HepG2 (cell line): ENCODE results near the gene ZNF652. TPM values are rescaled to one million over a fixed set of nuclear protein-coding genes. Genes with fewer than 3 reads are reported as not detected.

Experiments
- CEBPZ ChIP-seq: IDR thresholded peaks from 2 replicates; pipeline ENCODE4 v1.6.1; 2012; ENCODE audit warnings: low read length, improper control_type of control experiment
- CTCF ChIP-seq: sonication (generic); formaldehyde crosslinking; IDR thresholded peaks from 2 replicates; pipeline ENCODE4 v1.5.0; 2020; ENCODE audit warnings: mild to moderate bottlenecking, missing genetic modification reagents, moderate library complexity
- HMGXB4 ChIP-seq, 2 experiments: sonication (generic) in 1 of 2; formaldehyde crosslinking in 1 of 2; IDR thresholded peaks; 2 replicates each; pipeline versions ENCODE4 v1.4.0 to v1.6.1; 2018 to 2020; ENCODE audit warnings: missing genetic modification reagents in 2 of 2, borderline replicate concordance in 1 of 2, low read depth in 1 of 2, mild to moderate bottlenecking in 1 of 2, missing biosample characterization in 1 of 2
- IRF9 ChIP-seq: sonication (generic); formaldehyde crosslinking; IDR thresholded peaks from 2 replicates; pipeline ENCODE4 v1.8.0; 2022; ENCODE audit warnings: missing genetic modification reagents, mild to moderate bottlenecking, borderline replicate concordance
- polyA plus RNA-seq, 8 experiments: library from polyadenylated mRNA; depleted of rRNA in 3 of 8; stranded (reverse) in 7 of 8; unstranded in 1 of 8; fragments of >200 nt; fragmentation: Illumina TruSeq in 4 of 8; extraction: Trizol in 4 of 8; gene quantifications; 2 replicates each; pipeline versions ENCODE4 v1.2.1 to v1.2.3, GENCODE V29; 2011 to 2016; ENCODE audit warnings: low read depth in 4 of 8, missing spikeins in 1 of 8, mixed read lengths in 1 of 8; ENCODE audit not compliant: insufficient read depth in 1 of 8
- total RNA-seq, 5 experiments: library from RNA; depleted of rRNA; stranded (reverse); fragments of >200 nt; fragmentation: Illumina TruSeq; extraction: Trizol; gene quantifications; 2 replicates each; pipeline ENCODE4 v1.2.3, GENCODE V29; 2016; ENCODE audit warnings: low read depth in 1 of 5

The ZNF652 gene
- total and polyA plus RNA-seq, 2 of the 13 experiments (the other 11 are each of a cell fraction or from before 2014, with no cell fraction given), result 16.2 to 30.2 TPM

GRCh38 chr17:49361902-49362722 lies at the start of gene ZNF652 (continued):
- TF ChIP-seq HMGXB4 (CRISPR knock-in tag; IDR thresholded peaks at IDR 0.05; ENCODE audit: borderline replicate concordance in 1 of 2, low read depth in 1 of 2), result peak in 1 of 2 experiments; percentile 43; a peak in 1 of 4 replicates
- TF ChIP-seq IRF9 (CRISPR knock-in tag), result no peak
- TF ChIP-seq CTCF (CRISPR knock-in tag), result peak; percentile 23; the same call in 1 of the 2 replicates
- TF ChIP-seq CEBPZ, result no peak
